GM12878 (cell line): Measurements from ENCODE around the gene SACS.

Source experiments
- CBX3 ChIP-seq: fragments of 200-600 bp; sonication (generic); IDR thresholded peaks from 2 replicates; pipeline ENCODE4 v1.6.1; 2016; ENCODE audit warnings: low read depth, borderline replicate concordance
- EZH2 ChIP-seq: IDR thresholded peaks from 2 replicates; pipeline ENCODE4 v1.6.1; 2012; ENCODE audit warnings: low read depth, mild to moderate bottlenecking, control low read depth, inconsistent platforms, low read length, borderline replicate concordance; ENCODE audit not compliant: control insufficient read depth
- KDM1A ChIP-seq: fragments of 200-600 bp; sonication (generic); IDR thresholded peaks from 2 replicates; pipeline ENCODE4 v1.6.1; 2016; ENCODE audit warnings: borderline replicate concordance
- MYB ChIP-seq: fragments of 150-350 bp; IDR thresholded peaks from 2 replicates; pipeline ENCODE4 v1.6.1; 2014; ENCODE audit warnings: mild to moderate bottlenecking, low read depth, low read length, borderline replicate concordance
- SIN3A ChIP-seq: IDR thresholded peaks from 2 replicates; pipeline ENCODE4 v1.6.1; 2012; ENCODE audit warnings: low read depth, low read length, improper control_type of control experiment
- TF ChIP-seq, protein P1 (sequence below): fragments of 450-650 bp; IDR thresholded peaks from 2 replicates; pipeline ENCODE4 v1.6.1; 2016; ENCODE audit warnings: mild to moderate bottlenecking
- TF ChIP-seq, protein P2 (sequence below), 3 experiments: IDR thresholded peaks in 2 of 3; conservative IDR thresholded peaks in 1 of 3; 2 replicates each; pipeline ENCODE4 v1.5.1; 2011; ENCODE audit warnings: low read depth in 3 of 3, low read length in 3 of 3, mild to moderate bottlenecking in 3 of 3, control low read depth in 2 of 3, moderate library complexity in 2 of 3, inconsistent platforms in 1 of 3, mixed read lengths in 1 of 3; ENCODE audit not compliant: control insufficient read depth in 2 of 3, insufficient read depth in 1 of 3; ENCODE audit errors: extremely low read depth in 1 of 3
- TF ChIP-seq, protein P3 (sequence below): IDR thresholded peaks from 2 replicates; pipeline ENCODE4 v1.6.1; 2011; ENCODE audit warnings: borderline replicate concordance, low read depth, mild to moderate bottlenecking, moderate library complexity, mixed read lengths, low read length; ENCODE audit not compliant: insufficient read depth; ENCODE audit errors: extremely low read length

DNA sequence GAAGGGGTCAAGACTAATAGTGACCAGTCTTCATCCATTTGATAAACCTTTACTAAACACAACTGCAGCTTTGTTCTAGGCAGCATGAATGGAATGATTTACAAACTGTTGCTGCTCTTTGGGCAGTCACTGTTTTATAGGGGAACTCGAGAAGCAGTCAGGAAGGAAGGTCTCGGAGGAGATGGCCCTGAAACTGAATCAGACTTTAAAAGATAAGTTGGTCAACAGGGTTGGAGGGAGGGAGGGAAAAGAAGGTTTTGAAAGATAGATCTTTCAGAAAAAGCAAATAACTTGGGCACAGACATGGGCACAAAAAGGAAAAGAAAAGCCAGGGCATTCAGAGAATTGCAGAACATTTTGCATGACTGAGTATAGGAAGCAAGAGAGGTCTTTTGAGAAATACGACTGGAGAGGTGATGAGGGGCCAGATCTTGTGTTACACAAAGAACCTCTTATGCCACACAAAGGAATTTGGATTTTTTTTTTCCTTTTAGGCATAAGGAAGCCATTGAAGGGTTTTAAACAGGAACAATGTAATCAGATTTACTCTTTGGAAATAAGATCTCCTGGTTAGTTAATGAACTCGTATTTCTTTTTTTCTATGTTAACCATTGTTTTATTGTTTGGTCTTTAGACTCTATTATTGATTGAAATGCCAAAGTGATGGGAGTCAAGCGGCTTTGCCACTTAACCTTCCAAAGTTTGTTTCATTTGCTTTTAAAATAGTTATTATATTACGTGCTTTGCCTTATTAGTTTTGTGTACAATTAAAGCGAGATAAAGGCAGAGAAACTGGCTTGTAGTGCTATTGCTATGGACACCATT is 37.5 kb upstream of the SACS start:
- TF ChIP-seq EZH2, result no peak
- TF ChIP-seq CBX3, result no peak
- no peak for TF ChIP-seq SIN3A
- TF ChIP-seq, protein P1, sequence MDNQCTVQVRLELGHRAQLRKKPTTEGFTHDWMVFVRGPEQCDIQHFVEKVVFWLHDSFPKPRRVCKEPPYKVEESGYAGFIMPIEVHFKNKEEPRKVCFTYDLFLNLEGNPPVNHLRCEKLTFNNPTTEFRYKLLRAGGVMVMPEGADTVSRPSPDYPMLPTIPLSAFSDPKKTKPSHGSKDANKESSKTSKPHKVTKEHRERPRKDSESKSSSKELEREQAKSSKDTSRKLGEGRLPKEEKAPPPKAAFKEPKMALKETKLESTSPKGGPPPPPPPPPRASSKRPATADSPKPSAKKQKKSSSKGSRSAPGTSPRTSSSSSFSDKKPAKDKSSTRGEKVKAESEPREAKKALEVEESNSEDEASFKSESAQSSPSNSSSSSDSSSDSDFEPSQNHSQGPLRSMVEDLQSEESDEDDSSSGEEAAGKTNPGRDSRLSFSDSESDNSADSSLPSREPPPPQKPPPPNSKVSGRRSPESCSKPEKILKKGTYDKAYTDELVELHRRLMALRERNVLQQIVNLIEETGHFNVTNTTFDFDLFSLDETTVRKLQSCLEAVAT, result no peak
- TF ChIP-seq KDM1A, result no peak
- TF ChIP-seq, protein P2, sequence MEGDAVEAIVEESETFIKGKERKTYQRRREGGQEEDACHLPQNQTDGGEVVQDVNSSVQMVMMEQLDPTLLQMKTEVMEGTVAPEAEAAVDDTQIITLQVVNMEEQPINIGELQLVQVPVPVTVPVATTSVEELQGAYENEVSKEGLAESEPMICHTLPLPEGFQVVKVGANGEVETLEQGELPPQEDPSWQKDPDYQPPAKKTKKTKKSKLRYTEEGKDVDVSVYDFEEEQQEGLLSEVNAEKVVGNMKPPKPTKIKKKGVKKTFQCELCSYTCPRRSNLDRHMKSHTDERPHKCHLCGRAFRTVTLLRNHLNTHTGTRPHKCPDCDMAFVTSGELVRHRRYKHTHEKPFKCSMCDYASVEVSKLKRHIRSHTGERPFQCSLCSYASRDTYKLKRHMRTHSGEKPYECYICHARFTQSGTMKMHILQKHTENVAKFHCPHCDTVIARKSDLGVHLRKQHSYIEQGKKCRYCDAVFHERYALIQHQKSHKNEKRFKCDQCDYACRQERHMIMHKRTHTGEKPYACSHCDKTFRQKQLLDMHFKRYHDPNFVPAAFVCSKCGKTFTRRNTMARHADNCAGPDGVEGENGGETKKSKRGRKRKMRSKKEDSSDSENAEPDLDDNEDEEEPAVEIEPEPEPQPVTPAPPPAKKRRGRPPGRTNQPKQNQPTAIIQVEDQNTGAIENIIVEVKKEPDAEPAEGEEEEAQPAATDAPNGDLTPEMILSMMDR (IDR thresholded peaks at IDR 0.05 in 2 of 3, conservative IDR thresholded peaks at IDR 0.05 in 1 of 3; ENCODE audit: control insufficient read depth in 2 of 3, extremely low read depth in 1 of 3, insufficient read depth in 1 of 3, low read depth in 3 of 3, low read length in 3 of 3), result no peak
- TF ChIP-seq, protein P3, sequence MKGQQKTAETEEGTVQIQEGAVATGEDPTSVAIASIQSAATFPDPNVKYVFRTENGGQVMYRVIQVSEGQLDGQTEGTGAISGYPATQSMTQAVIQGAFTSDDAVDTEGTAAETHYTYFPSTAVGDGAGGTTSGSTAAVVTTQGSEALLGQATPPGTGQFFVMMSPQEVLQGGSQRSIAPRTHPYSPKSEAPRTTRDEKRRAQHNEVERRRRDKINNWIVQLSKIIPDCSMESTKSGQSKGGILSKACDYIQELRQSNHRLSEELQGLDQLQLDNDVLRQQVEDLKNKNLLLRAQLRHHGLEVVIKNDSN, result no peak
- no peak for TF ChIP-seq MYB
